Measurements from ENCODE around the gene RABL3.
"Not testable (repeated sequence)": the region's sequence is repeated elsewhere in the genome, so short reads cannot be mapped to it uniquely, and the experiment has no call there.

Gene RABL3

GRCh38 chr3:120745466-120745865, 3.1 kb upstream of the RABL3 start:
- no peak for DNase-seq (ENCODE audit: low read depth in 4 of 4, low spot score in 1 of 4)

- DNase-seq (ENCODE audit: low read depth in 4 of 4, low spot score in 1 of 4), result no peak
Measured at GRCh38 chr3:120743556-120744195, 1.4 kb upstream of the RABL3 start.

GRCh38 chr3:120742849-120743365, 591 bp upstream of the RABL3 start:
- peak in 3 of 4 experiments; percentile 4 to 10 (median 7) for DNase-seq (ENCODE audit: low read depth in 4 of 4, low spot score in 1 of 4)

- no peak for DNase-seq (ENCODE audit: low read depth in 4 of 4, low spot score in 1 of 4)
Measured at GRCh38 chr3:120741837-120742197, 499 bp downstream of the RABL3 start.

- DNase-seq (ENCODE audit: low read depth in 4 of 4, low spot score in 1 of 4), result no peak
Measured at GRCh38 chr3:120741320-120741719, 996 bp downstream of the RABL3 start.

GRCh38 chr3:120738006-120738405, 4.3 kb downstream of the RABL3 start:
- not testable (repeated sequence) for DNase-seq (ENCODE audit: low read depth in 4 of 4, low spot score in 1 of 4)

- no peak for DNase-seq (ENCODE audit: low read depth in 4 of 4, low spot score in 1 of 4)
Measured at GRCh38 chr3:120730576-120731542, 11.5 kb downstream of the RABL3 start.

- no peak for DNase-seq (ENCODE audit: low read depth in 4 of 4, low spot score in 1 of 4)
Measured at GRCh38 chr3:120726791-120727190, 15.5 kb downstream of the RABL3 start.

GRCh38 chr3:120719167-120719834, 23.0 kb downstream of the RABL3 start:
- DNase-seq (ENCODE audit: low read depth in 4 of 4, low spot score in 1 of 4), result peak in 2 of 4 experiments; percentile 18 to 20

GRCh38 chr3:120713262-120713661, 29.1 kb downstream of the RABL3 start:
- DNase-seq (ENCODE audit: low read depth in 4 of 4, low spot score in 1 of 4), result no peak

GRCh38 chr3:120710369-120710768, 31.9 kb downstream of the RABL3 start:
- DNase-seq (ENCODE audit: low read depth in 4 of 4, low spot score in 1 of 4), result no peak

- DNase-seq (ENCODE audit: low read depth in 4 of 4, low spot score in 1 of 4), result no peak
Measured at GRCh38 chr3:120708408-120708807, 33.9 kb downstream of the RABL3 start.

GRCh38 chr3:120706950-120707349, 35.4 kb downstream of the RABL3 start:
- DNase-seq (ENCODE audit: low read depth in 4 of 4, low spot score in 1 of 4), result no peak

- DNase-seq (ENCODE audit: low read depth in 4 of 4, low spot score in 1 of 4), result no peak
Measured at GRCh38 chr3:120705884-120706582, 36.3 kb downstream of the RABL3 start.

- no peak for DNase-seq (ENCODE audit: low read depth in 4 of 4, low spot score in 1 of 4)
Measured at GRCh38 chr3:120699333-120699732, 43.0 kb downstream of the RABL3 start.

- DNase-seq (ENCODE audit: low read depth in 4 of 4, low spot score in 1 of 4), result no peak
Measured at GRCh38 chr3:120693439-120694171, 48.7 kb downstream of the RABL3 start.

GRCh38 chr3:120689395-120689794, 52.9 kb downstream of the RABL3 start:
- DNase-seq (ENCODE audit: low read depth in 4 of 4, low spot score in 1 of 4), result no peak

- no peak for DNase-seq (ENCODE audit: low read depth in 4 of 4, low spot score in 1 of 4)
Measured at GRCh38 chr3:120688121-120688520, 54.2 kb downstream of the RABL3 start.

GRCh38 chr3:120685411-120685810, 56.9 kb downstream of the RABL3 start:
- DNase-seq (ENCODE audit: low read depth in 4 of 4, low spot score in 1 of 4), result no peak

GRCh38 chr3:120684896-120685295, 57.4 kb downstream of the RABL3 start:
- no peak for DNase-seq (ENCODE audit: low read depth in 4 of 4, low spot score in 1 of 4)

Data from stimulated activated CD4-positive, alpha-beta T cell treated with anti-CD3 and anti-CD28 coated beads, Interleukin-1b, Interleukin-23, amount 100 ng/mL, for 24 hours (primary cell).